ENCODE results near the gene STXBP6.

GRCh38 chr14:24789378-24789884, 260.5 kb downstream of the STXBP6 start:
- TF ChIP-seq CTCF (IDR thresholded peaks at IDR 0.05; ENCODE audit: insufficient read depth, low read length), result no peak
- TF ChIP-seq SPI1 (IDR thresholded peaks at IDR 0.05; ENCODE audit: borderline replicate concordance, low read depth), result no peak
- TF ChIP-seq POLR2AphosphoS5 (IDR thresholded peaks at IDR 0.05; ENCODE audit: low read depth), result no peak
- TF ChIP-seq GABPA (IDR thresholded peaks at IDR 0.05; ENCODE audit: low read depth), result no peak
- TF ChIP-seq REST (IDR thresholded peaks at IDR 0.05; ENCODE audit: insufficient replicate concordance, low read depth), result no peak
